Memory B cell (primary cell): ENCODE results near the gene PPP1R9B.

Source experiments
- ATAC-seq: fragments of 150-1000 bp; cut with Tn5 transposase; 2 replicates; pipeline ENCODE4 v1.10.0; 2021; ENCODE audit warnings: low read depth, mild to moderate bottlenecking, moderate library complexity
- DNase-seq, 2 donors: peaks; one replicate each; pipeline ENCODE4 v3.0.0; 2022; ENCODE audit warnings: low spot score in 2 of 2
- H3K27ac Mint-ChIP-seq: one replicate; pipeline ENCODE4 v1.8.0; 2022; ENCODE audit warnings: mild to moderate bottlenecking, moderate library complexity, mixed read lengths
- H3K27me3 Mint-ChIP-seq: one replicate; pipeline ENCODE4 v1.8.0; 2022; ENCODE audit warnings: mixed read lengths
- H3K36me3 Mint-ChIP-seq: one replicate; pipeline ENCODE4 v1.8.0; 2022; ENCODE audit warnings: mild to moderate bottlenecking, mixed read lengths
- H3K4me1 Mint-ChIP-seq: one replicate; pipeline ENCODE4 v1.8.0; 2022; ENCODE audit warnings: mixed read lengths
- H3K4me3 Mint-ChIP-seq: one replicate; pipeline ENCODE4 v1.8.0; 2022; ENCODE audit warnings: mild to moderate bottlenecking, moderate library complexity, mixed read lengths
- H3K9me3 Mint-ChIP-seq: one replicate; pipeline ENCODE4 v1.8.0; 2022; ENCODE audit warnings: mixed read lengths

The PPP1R9B gene

GRCh38 chr17:50182783-50183420 lies 32.4 kb upstream of the PPP1R9B start:
- no peak for ATAC-seq
- Mint-ChIP-seq H3K4me3 (peak overlapping the region; percentile 70), H3K9me3 (no peaks in the 10 kb centered on the region), H3K4me1 (peaks cover 34% of the 10 kb centered on the region), H3K27me3 (no peaks in the 10 kb centered on the region), H3K27ac (no peak overlapping the region), H3K36me3 (no peaks in the 10 kb centered on the region)
- no peak for DNase-seq

GRCh38 chr17:50181591-50182560 lies 31.4 kb upstream of the PPP1R9B start:
- Mint-ChIP-seq H3K27ac (no peak overlapping the region), H3K4me3 (no peak overlapping the region), H3K4me1 (peaks cover 35% of the 10 kb centered on the region), H3K36me3 (no peaks in the 10 kb centered on the region), H3K27me3 (no peaks in the 10 kb centered on the region), H3K9me3 (no peaks in the 10 kb centered on the region)
- ATAC-seq (no peak), DNase-seq (no peak)

GRCh38 chr17:50181144-50181543 lies 30.7 kb upstream of the PPP1R9B start:
- Mint-ChIP-seq H3K4me1 (peaks cover 34% of the 10 kb centered on the region), H3K36me3 (no peaks in the 10 kb centered on the region), H3K4me3 (no peak overlapping the region), H3K27me3 (no peaks in the 10 kb centered on the region), H3K9me3 (no peaks in the 10 kb centered on the region), H3K27ac (no peak overlapping the region)
- no peak for DNase-seq
- ATAC-seq: no peak

- no peak for DNase-seq
- no peak overlapping the region for H3K27ac Mint-ChIP-seq
- H3K27me3 Mint-ChIP-seq: no peaks in the 10 kb centered on the region
- H3K9me3 Mint-ChIP-seq: no peaks in the 10 kb centered on the region
- ATAC-seq: no peak
- H3K4me1 Mint-ChIP-seq: peaks cover 33% of the 10 kb centered on the region
- H3K36me3 Mint-ChIP-seq: no peaks in the 10 kb centered on the region
- H3K4me3 Mint-ChIP-seq: no peak overlapping the region
Observed at GRCh38 chr17:50180620-50181019, 30.1 kb upstream of the PPP1R9B start.

GRCh38 chr17:50180111-50180510 lies 29.6 kb upstream of the PPP1R9B start:
- DNase-seq (no peak), ATAC-seq (no peak)
- Mint-ChIP-seq H3K27me3 (no peaks in the 10 kb centered on the region), H3K36me3 (no peaks in the 10 kb centered on the region), H3K9me3 (no peaks in the 10 kb centered on the region), H3K27ac (no peak overlapping the region), H3K4me3 (no peak overlapping the region), H3K4me1 (peaks cover 28% of the 10 kb centered on the region)

GRCh38 chr17:50177983-50178834 lies 27.7 kb upstream of the PPP1R9B start:
- peak; percentile 49 to 50 for DNase-seq
- no peaks in the 10 kb centered on the region for H3K9me3 Mint-ChIP-seq
- H3K36me3 Mint-ChIP-seq: no peaks in the 10 kb centered on the region
- ATAC-seq: peak; percentile 96
- peak overlapping the region; percentile 2 for H3K27ac Mint-ChIP-seq
- peaks cover 15% of the 10 kb centered on the region for H3K4me1 Mint-ChIP-seq
- H3K4me3 Mint-ChIP-seq: peak overlapping the region; percentile 51
- H3K27me3 Mint-ChIP-seq: no peaks in the 10 kb centered on the region

GRCh38 chr17:50177476-50177875 lies 27.0 kb upstream of the PPP1R9B start:
- ATAC-seq (no peak), DNase-seq (no peak)
- H3K27me3 Mint-ChIP-seq: no peaks in the 10 kb centered on the region
- H3K4me1 Mint-ChIP-seq: peaks cover 12% of the 10 kb centered on the region
- no peak overlapping the region for H3K4me3 Mint-ChIP-seq
- no peaks in the 10 kb centered on the region for H3K9me3 Mint-ChIP-seq
- H3K36me3 Mint-ChIP-seq: no peaks in the 10 kb centered on the region
- no peak overlapping the region for H3K27ac Mint-ChIP-seq

- Mint-ChIP-seq H3K9me3 (no peaks in the 10 kb centered on the region), H3K36me3 (no peaks in the 10 kb centered on the region), H3K27me3 (no peaks in the 10 kb centered on the region), H3K4me3 (no peak overlapping the region), H3K4me1 (peaks cover 10% of the 10 kb centered on the region), H3K27ac (no peak overlapping the region)
- no peak for ATAC-seq
- DNase-seq: no peak
Observed at GRCh38 chr17:50176559-50177357, 26.3 kb upstream of the PPP1R9B start.

- H3K9me3 Mint-ChIP-seq: no peaks in the 10 kb centered on the region
- H3K27ac Mint-ChIP-seq: no peak overlapping the region
- H3K4me3 Mint-ChIP-seq: no peak overlapping the region
- H3K36me3 Mint-ChIP-seq: no peaks in the 10 kb centered on the region
- peaks cover 10% of the 10 kb centered on the region for H3K4me1 Mint-ChIP-seq
- H3K27me3 Mint-ChIP-seq: no peaks in the 10 kb centered on the region
- ATAC-seq (no peak), DNase-seq (no peak)
Observed at GRCh38 chr17:50175035-50175807, 24.7 kb upstream of the PPP1R9B start.

GRCh38 chr17:50174444-50174843 lies 24.0 kb upstream of the PPP1R9B start:
- H3K27me3 Mint-ChIP-seq: no peaks in the 10 kb centered on the region
- no peak overlapping the region for H3K4me3 Mint-ChIP-seq
- no peaks in the 10 kb centered on the region for H3K9me3 Mint-ChIP-seq
- peaks cover 12% of the 10 kb centered on the region for H3K4me1 Mint-ChIP-seq
- H3K36me3 Mint-ChIP-seq: no peaks in the 10 kb centered on the region
- DNase-seq (no peak), ATAC-seq (no peak)
- H3K27ac Mint-ChIP-seq: no peak overlapping the region

- Mint-ChIP-seq H3K27ac (no peak overlapping the region), H3K4me1 (peaks cover 21% of the 10 kb centered on the region), H3K27me3 (no peaks in the 10 kb centered on the region), H3K4me3 (no peak overlapping the region), H3K9me3 (no peaks in the 10 kb centered on the region), H3K36me3 (peaks cover 1% of the 10 kb centered on the region)
- ATAC-seq (no peak), DNase-seq (no peak)
Observed at GRCh38 chr17:50173335-50173941, 23.0 kb upstream of the PPP1R9B start.

- H3K4me1 Mint-ChIP-seq: peaks cover 17% of the 10 kb centered on the region
- H3K27me3 Mint-ChIP-seq: no peaks in the 10 kb centered on the region
- no peaks in the 10 kb centered on the region for H3K9me3 Mint-ChIP-seq
- H3K4me3 Mint-ChIP-seq: no peak overlapping the region
- H3K27ac Mint-ChIP-seq: no peak overlapping the region
- no peak for DNase-seq
- peaks cover 1% of the 10 kb centered on the region for H3K36me3 Mint-ChIP-seq
- ATAC-seq: no peak
Observed at GRCh38 chr17:50172936-50173334, 22.5 kb upstream of the PPP1R9B start.
